ENCODE results near the gene CNTNAP5. TPM values are rescaled to one million over a fixed set of nuclear protein-coding genes. Genes with fewer than 3 reads are reported as not detected.

Gene CNTNAP5
- total RNA-seq, 1 experiment from 2014 or later, result 0.48 TPM

DNA sequence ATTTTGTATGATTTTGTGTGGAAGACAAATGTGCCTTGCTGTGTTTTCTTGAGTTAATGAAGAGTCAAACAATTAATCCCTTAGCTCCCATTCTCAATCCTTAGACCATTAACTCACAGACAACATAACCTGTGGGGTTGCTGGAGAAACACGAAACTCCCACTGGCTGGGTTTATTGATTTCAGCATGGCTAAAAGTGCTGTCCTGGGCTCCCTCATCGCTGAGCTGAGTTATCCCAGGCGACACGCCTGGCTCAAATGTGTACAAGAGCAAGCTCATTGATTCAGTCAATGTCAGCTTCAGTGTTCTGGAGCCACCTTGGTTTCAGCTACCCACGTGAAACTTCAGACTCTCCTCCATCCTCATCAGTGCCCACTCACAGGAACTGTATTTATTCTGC lies 896.1 kb downstream of the CNTNAP5 start:
- no peaks in the 10 kb centered on the region for H3K79me1 ChIP-seq (ENCODE audit: insufficient read depth, low read depth, low read length, poor library complexity, severe bottlenecking)
- H2BK20ac ChIP-seq (ENCODE audit: low read depth, low read length, poor library complexity, severe bottlenecking), result no peak overlapping the region
- H3K27me3 ChIP-seq (ENCODE audit: insufficient read depth, low read length), result no peaks in the 10 kb centered on the region
- H3K79me2 ChIP-seq (ENCODE audit: insufficient read depth, low read length), result no peaks in the 10 kb centered on the region
- H2BK12ac ChIP-seq (ENCODE audit: insufficient read length, low read depth, low read length), result no peak overlapping the region
- no peak overlapping the region for H3K23ac ChIP-seq (ENCODE audit: insufficient read length, low read depth, low read length)
- no peak overlapping the region for H4K5ac ChIP-seq (ENCODE audit: insufficient read length, low read depth, low read length)
- no peak overlapping the region for H3K9ac ChIP-seq (ENCODE audit: extremely low read depth, insufficient read length, low read length)
- H3K18ac ChIP-seq (ENCODE audit: insufficient read length, low read depth, low read length), result no peak overlapping the region
- TF ChIP-seq, protein P1, sequence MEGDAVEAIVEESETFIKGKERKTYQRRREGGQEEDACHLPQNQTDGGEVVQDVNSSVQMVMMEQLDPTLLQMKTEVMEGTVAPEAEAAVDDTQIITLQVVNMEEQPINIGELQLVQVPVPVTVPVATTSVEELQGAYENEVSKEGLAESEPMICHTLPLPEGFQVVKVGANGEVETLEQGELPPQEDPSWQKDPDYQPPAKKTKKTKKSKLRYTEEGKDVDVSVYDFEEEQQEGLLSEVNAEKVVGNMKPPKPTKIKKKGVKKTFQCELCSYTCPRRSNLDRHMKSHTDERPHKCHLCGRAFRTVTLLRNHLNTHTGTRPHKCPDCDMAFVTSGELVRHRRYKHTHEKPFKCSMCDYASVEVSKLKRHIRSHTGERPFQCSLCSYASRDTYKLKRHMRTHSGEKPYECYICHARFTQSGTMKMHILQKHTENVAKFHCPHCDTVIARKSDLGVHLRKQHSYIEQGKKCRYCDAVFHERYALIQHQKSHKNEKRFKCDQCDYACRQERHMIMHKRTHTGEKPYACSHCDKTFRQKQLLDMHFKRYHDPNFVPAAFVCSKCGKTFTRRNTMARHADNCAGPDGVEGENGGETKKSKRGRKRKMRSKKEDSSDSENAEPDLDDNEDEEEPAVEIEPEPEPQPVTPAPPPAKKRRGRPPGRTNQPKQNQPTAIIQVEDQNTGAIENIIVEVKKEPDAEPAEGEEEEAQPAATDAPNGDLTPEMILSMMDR (conservative IDR thresholded peaks at IDR 0.05), result no peak
- H4K91ac ChIP-seq (ENCODE audit: insufficient read length, low read depth, low read length), result no peak overlapping the region
- no peak overlapping the region for H2BK5ac ChIP-seq (ENCODE audit: insufficient read length, low read length)
- no peak overlapping the region for H3K4me2 ChIP-seq (ENCODE audit: insufficient read depth, insufficient read length, low read length)
- no peak overlapping the region for H4K8ac ChIP-seq (replicated peaks; ENCODE audit: insufficient read length, low read depth, low read length)
- H3K23me2 ChIP-seq (ENCODE audit: insufficient read length, low read depth, low read length, poor library complexity, severe bottlenecking), result no peaks in the 10 kb centered on the region
- WGBS (ENCODE audit: extremely low coverage, insufficient read length, low lambda C conversion rate), result no CpG with 5 or more reads among the region's 5 CpGs
- no peaks in the 10 kb centered on the region for H4K20me1 ChIP-seq (ENCODE audit: control insufficient read depth, insufficient read depth, insufficient read length)
- no peak overlapping the region for H3K56ac ChIP-seq (ENCODE audit: insufficient read length, low read depth, low read length)
- no peaks in the 10 kb centered on the region for H3K9me3 ChIP-seq (ENCODE audit: control insufficient read depth, low read depth, low read length)
- Mint-ChIP-seq H3K4me3 (no peak overlapping the region), H3K4me1 (peaks cover 5% of the 10 kb centered on the region in 2 experiments), H3K9me3 (no peaks in the 10 kb centered on the region), H3K27me3 (ENCODE audit: low read depth) (no peaks in the 10 kb centered on the region), H3K36me3 (ENCODE audit: insufficient read depth in 1 of 3, low read depth in 3 of 3) (peaks cover 0 to 4% (median 0%) of the 10 kb centered on the region in 3 experiments; a peak in 2 of 7 replicates), H3K27ac (no peak overlapping the region)
- no peak overlapping the region for H3T11ph ChIP-seq (ENCODE audit: low read length)
- H2BK15ac ChIP-seq (ENCODE audit: low read depth, low read length), result no peak overlapping the region
- H3K4ac ChIP-seq (ENCODE audit: low read depth, low read length), result no peak overlapping the region
- H3K27ac ChIP-seq (ENCODE audit: insufficient read length, low read depth, low read length), result no peak overlapping the region
- H2BK120ac ChIP-seq (ENCODE audit: low read depth, low read length, poor library complexity, severe bottlenecking), result no peak overlapping the region
- no peaks in the 10 kb centered on the region for H3K4me1 ChIP-seq (ENCODE audit: insufficient read depth, low read length)
- no peak for DNase-seq
- no peak overlapping the region for H2AK5ac ChIP-seq (ENCODE audit: insufficient read length, low read length)
- H2AFZ ChIP-seq (ENCODE audit: low read length), result no peak overlapping the region
- H3K14ac ChIP-seq (ENCODE audit: insufficient read depth, low read length), result no peak overlapping the region
